HG02870 (cell line): ENCODE results near the gene TUBB2B.
"Not testable (repeated sequence)": the region's sequence is repeated elsewhere in the genome, so short reads cannot be mapped to it uniquely, and the experiment has no call there.

Experiments used
- ATAC-seq: cut with Tn5 transposase; IDR thresholded peaks from one replicate; pipeline ENCODE4 v1.9.1; 2021; ENCODE audit warnings: mild to moderate bottlenecking, moderate library complexity; ENCODE audit not compliant: unreplicated experiment

The TUBB2B gene

DNA sequence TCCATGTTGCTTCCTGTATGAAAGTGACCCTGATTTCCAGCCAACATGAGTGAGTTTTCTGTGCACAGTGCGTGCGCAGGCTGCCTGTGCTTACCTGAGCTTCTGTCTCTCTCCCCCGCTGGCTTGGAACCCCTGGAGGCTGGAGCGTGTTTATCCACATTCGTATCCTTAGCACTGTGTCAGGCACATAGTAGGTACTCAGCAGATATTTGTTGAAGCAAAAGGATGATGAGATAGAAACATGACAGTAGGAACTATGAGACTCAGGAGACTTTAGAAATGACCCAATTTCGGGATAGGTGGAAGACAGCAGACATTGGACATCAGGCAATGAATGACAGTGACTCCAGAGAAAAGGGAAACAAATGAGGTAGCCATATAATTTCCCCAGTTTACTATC, 15.2 kb downstream of the TUBB2B start:
- ATAC-seq, result no peak

GRCh38 chr6:3211681-3212080, 15.8 kb downstream of the TUBB2B start:
- ATAC-seq, result no peak

DNA sequence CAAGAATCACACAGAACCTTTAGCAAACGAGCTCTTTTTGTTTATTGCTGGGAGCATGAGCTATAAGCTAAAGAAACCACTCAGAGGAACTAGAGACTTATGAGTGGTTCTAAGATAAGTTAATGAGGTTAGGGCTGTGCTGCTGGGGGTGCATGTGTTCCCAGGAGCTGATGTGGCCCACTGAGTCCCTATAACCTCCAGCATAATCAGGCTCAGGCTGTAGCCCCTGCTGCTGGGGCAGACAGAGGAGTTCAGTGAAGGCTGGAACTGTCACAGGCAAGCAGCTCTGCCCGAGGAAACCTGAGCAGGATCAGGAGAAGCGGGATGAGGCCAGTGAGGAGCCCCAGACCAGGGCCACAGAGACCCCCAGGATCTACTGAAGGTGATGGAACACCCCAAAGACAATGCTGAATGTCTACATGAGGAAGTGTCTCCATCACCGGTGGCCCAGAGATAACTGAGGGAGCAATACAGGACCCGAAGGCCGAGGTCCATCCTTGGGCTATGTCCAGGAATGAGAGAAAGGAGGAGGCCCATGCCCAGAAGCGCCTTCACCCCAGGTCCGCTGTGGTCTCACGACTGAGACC, 17.3 kb downstream of the TUBB2B start:
- ATAC-seq, result peak; percentile 17

DNA sequence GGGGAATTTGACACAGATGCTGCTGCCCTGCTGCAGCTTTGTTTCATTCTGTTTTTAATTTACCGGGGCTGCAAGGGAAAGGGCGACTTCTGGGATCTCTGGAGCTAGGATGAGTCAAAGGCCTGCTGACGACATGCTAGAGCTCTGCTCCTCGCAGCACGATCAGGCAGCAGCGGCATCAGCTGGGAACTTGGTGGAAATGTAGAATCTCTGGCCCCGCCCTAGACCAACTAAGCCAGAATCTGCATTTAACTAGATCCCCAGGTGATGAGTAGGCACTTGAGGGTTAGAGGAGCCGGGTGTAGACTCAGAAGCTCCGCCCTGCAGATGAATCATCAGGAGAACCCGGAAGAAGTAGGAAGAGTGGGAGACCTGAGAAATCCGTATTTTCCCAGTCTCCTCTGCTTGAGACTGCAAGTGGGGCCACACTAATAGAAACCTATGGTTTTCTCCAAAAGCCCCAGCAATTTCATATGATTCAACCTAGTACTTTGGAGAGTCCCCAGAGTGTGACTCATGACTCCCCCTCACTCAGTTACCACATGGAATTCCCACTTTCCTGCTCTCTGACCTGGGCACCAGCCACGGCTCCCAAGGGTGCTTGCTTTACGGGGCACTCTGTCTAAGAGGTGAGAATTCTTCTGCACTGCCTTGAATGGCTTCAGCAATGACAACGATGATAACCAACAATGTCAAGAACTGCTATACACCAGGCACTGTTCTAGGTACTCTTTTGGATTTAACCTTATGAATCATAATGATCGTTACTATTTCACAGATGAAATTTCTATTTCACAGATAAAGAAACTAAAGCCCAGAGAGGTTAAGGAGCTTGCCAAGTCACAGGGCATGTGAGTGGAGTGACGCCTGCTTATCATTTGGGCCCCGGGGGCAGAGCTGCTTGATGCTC, 18.1 kb downstream of the TUBB2B start:
- ATAC-seq, result peak; percentile 47

GRCh38 chr6:3208775-3209113, 18.7 kb downstream of the TUBB2B start:
- ATAC-seq, result no peak

DNA sequence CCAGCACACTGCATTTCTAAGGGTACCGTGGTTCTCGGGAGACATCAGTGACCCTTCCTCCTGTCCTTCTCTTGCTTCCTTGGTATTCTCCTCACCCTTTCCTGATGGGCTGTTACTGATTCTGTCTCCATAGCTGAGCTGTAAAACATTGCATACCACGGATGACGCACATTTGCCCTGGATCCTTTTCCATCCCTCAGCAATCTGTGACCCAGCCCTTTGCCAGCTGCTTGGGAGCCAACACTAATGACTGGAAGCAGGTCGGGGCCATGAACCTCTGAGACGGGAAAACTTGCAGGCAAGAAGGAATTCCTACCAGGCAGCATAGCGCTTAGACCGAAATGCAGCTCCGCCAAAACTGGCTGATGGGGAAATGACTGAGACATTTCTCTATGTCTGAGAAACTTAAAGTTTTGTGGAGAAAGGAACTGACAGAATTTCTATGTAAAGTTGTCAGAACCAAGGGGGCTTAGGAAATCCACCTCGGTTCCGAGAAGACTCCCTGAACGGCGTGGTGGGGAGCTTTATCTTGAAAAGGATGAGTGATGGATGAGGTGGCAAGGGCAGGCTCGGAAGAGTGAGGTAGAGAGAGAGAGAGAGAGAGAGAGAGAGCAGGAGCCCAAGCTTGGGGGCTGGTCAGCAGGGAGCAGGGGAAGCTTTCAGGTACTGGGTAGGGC, 19.2 kb downstream of the TUBB2B start:
- no peak for ATAC-seq

DNA sequence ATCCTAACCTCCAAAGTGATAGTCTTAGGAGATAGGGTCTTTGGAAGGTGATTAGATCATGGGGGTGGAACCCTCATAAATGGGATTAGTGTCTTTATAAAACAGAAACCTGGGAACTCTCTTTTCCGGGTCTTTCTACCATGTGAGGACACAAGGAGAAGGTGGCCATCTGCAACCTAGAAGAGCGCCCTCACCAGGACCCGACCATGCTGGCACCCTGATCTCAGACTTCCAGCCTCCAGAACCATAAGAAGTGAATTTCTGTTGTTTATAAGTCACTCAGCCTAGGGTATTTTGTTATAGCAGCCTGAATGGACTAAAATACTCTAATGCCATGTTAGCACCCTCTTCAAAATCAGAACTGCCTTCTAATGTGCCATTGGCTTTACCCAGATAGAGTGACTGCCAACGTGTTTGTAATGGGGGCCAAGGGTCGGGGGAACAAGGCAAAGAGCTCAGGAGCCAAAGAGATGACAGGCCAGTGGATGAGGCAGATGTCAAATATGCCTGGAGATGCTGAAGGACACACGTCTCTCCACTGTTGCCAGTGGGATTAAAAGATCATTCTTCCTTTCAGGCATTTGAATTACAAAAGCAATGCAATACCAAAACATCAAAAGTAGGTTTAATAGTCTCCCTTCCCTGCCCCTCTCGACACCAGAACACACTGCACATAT, 21.0 kb downstream of the TUBB2B start:
- ATAC-seq, result no peak

DNA sequence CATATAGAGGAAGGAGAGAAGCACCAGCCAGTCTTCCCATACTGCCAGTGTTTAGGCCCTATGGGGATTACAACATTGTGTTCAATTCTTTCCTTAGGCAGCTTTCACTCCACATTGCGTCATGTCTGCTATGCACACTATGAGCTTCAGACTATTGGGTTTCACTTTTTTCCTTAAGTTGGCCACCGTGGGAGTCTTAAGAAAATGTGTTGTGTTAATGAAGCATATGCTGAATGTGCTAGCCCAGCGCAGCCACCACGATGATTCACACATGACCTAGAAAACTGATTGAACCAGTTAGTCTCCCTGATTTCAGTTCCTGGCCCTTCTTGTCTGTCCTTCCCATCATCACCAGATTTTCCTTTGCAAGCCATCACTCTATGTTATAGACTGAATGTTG, 21.5 kb downstream of the TUBB2B start:
- ATAC-seq, result no peak

DNA sequence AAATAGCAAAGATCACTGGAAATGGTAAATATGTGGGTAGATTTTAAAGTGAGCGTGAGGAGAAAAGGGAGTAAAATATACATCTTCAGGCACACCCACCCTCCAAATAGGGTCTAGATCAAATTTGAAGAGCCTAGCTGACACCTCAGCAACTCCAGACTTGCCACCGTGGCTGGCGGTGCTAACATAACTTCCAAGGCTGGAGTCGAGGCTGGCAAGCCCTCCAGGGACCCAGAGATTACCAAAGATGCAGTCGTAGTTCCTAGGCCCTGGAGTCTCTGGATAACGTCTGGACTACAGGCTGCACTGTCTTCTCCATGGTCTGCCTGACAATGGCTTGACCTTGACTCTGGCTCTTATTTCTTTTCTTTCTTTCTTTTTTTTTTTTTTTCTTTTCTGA, 22.5 kb downstream of the TUBB2B start:
- no peak for ATAC-seq

GRCh38 chr6:3202999-3203696, 24.3 kb downstream of the TUBB2B start:
- no peak for ATAC-seq

- ATAC-seq, result no peak
Observed at GRCh38 chr6:3201388-3201787, 26.1 kb downstream of the TUBB2B start.

- no peak for ATAC-seq
Observed at GRCh38 chr6:3200682-3201081, 26.8 kb downstream of the TUBB2B start.

GRCh38 chr6:3199382-3199781, 28.1 kb downstream of the TUBB2B start:
- ATAC-seq, result no peak

DNA sequence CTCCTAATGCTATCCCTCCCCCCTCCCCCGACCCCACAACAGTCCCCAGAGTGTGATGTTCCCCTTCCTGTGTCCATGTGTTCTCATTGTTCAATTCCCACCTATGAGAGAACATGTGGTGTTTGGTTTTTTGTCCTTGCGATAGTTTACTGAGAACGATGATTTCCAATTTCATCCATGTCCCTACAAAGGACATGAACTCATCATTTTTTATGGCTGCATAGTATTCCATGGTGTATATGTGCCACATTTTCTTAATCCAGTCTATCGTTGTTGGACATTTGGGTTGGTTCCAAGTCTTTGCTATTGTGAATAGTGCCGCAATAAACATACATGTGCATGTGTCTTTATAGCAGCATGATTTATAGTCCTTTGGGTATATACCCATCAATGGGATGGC, 29.7 kb downstream of the TUBB2B start:
- not testable (repeated sequence) for ATAC-seq

GRCh38 chr6:3196770-3197169, 30.7 kb downstream of the TUBB2B start:
- no peak for ATAC-seq

DNA sequence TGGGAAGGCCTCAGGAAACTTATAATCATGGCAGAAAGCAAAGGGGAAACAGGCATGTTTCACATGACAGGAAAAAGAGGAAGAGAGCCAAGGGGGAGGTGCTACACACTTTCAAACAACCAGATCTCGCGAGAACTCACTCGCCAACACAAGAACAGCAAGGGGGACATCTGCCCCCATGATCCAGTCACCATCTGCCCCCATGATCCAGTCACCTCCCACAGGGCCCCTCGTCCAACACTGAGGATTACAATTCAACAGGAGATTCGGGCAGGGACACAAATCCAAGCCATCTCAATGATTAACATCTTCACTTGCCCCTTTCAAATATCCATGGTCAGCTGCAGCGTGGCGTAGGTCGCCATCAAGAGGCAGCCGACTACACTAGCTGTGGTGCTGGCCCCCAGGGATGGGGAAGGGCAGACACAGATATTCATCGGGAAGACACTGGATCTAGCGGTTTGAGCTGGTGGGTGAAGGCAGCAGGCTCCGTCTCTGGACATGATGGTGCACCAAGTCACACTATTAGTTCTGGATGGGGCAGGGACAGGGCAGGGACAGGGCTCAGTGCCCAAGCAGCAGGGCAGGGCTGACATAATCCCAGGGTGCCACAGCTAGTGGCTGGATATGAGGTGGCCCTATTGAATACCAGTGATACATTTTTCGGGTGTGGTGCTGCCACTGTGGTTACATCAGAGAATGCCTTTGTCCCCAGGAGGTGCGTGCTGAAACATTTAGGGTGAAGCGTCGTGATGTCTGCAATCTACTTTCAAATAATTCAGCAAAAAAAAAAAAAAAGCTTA, 31.6 kb downstream of the TUBB2B start:
- no peak for ATAC-seq

DNA sequence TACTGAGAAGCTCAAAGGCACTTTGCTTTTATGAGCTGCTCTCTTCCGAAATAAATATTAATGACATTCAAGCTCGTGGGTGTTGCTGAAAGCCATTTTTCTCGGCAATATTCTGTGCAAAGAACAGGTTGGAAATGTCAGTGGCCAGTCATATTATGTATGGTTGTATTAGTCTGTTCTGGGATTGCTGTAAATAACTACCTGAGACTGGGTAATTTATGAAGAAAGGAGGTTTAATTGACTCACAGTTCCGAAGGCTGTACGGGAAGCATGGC, 32.1 kb downstream of the TUBB2B start:
- no peak for ATAC-seq

DNA sequence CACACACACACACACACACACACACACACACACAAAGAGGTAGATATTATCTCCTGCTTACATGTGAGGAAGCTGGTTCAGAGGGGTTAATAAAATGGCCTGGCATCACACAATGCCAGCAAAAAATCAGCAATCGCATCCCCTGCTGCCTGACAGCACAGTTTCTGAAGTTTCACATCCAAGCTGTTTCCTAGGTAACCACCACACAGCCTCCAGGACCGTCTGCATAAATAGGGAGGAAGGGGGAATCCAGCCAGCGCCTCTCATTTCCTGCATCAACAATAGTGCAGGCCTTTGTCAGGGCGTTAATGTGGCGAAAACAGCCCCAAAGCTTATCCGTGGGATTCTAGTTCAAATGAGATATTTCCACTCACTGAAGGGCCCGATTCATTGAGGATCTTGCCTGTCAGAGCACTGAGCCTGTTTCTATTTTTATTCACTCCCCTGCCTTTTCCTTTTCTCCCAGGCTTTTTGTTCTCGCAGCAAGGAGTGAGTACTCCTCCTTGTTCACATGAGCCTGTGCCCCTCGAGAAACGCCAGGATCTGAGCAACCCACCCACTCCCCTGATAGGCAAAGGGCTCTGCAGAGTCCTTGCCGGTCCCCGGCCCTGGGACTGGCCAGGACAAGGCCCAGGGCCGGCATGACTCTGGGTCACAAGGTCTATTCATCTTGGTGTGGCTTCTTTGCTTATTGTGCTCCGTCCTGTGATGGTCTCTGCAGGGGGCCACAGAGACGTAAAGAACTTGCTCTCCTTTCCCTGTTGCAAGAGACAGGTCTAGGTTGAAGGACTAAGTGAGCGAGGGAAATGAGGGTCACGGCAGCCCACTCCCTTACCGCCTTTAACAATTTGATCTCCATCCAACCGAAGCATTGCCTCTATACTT, 32.7 kb downstream of the TUBB2B start:
- ATAC-seq, result no peak

- no peak for ATAC-seq
Observed at GRCh38 chr6:3193102-3193849, 34.2 kb downstream of the TUBB2B start.
